IPS-20b (cell line): ENCODE results near the gene PCDHGA12.

Experiments used
- H3K27ac ChIP-seq: one replicate; pipeline ENCODE4 v1.5.1; 2013; ENCODE audit warnings: low read length
- H3K27me3 ChIP-seq: 2 replicates; pipeline ENCODE4 v1.6.1; 2013; ENCODE audit warnings: mild to moderate bottlenecking, low read length, inconsistent platforms; ENCODE audit not compliant: insufficient read depth
- H3K36me3 ChIP-seq: 2 replicates; pipeline ENCODE4 v1.6.1; 2013; ENCODE audit warnings: low read depth, mild to moderate bottlenecking, inconsistent platforms, low read length, moderate library complexity; ENCODE audit not compliant: insufficient read depth
- H3K4me1 ChIP-seq: 2 replicates; pipeline ENCODE4 v1.6.1; 2013; ENCODE audit warnings: mild to moderate bottlenecking, control low read depth, inconsistent platforms, low read length, moderate library complexity; ENCODE audit not compliant: insufficient read depth
- H3K4me3 ChIP-seq: 2 replicates; pipeline ENCODE4 v1.5.1; 2013; ENCODE audit warnings: mild to moderate bottlenecking, low read length, inconsistent platforms
- H3K9ac ChIP-seq: 2 replicates; pipeline ENCODE4 v1.6.1; 2013; ENCODE audit warnings: low read depth, mild to moderate bottlenecking, inconsistent platforms, low read length, moderate library complexity
- H3K9me3 ChIP-seq: 2 replicates; pipeline ENCODE4 v1.6.1; 2013; ENCODE audit warnings: mild to moderate bottlenecking, low read depth, low read length, inconsistent platforms; ENCODE audit not compliant: insufficient read depth

PCDHGA12 gene

DNA sequence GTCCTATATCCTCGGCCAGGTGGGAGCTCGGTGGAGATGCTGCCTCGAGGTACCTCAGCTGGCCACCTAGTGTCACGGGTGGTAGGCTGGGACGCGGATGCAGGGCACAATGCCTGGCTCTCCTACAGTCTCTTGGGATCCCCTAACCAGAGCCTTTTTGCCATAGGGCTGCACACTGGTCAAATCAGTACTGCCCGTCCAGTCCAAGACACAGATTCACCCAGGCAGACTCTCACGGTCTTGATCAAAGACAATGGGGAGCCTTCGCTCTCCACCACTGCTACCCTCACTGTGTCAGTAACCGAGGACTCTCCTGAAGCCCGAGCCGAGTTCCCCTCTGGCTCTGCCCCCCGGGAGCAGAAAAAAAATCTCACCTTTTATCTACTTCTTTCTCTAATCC lies 47.5 kb downstream of the PCDHGA12 start:
- no peak overlapping the region for H3K27ac ChIP-seq
- H3K9me3 ChIP-seq, result no peaks in the 10 kb centered on the region; the same call in 1 of the 2 replicates
- peaks cover 34% of the 10 kb centered on the region for H3K27me3 ChIP-seq
- no peak overlapping the region for H3K4me3 ChIP-seq
- no peak overlapping the region for H3K9ac ChIP-seq
- no peaks in the 10 kb centered on the region; the same call in 1 of the 2 replicates for H3K4me1 ChIP-seq
- H3K36me3 ChIP-seq, result no peaks in the 10 kb centered on the region

DNA sequence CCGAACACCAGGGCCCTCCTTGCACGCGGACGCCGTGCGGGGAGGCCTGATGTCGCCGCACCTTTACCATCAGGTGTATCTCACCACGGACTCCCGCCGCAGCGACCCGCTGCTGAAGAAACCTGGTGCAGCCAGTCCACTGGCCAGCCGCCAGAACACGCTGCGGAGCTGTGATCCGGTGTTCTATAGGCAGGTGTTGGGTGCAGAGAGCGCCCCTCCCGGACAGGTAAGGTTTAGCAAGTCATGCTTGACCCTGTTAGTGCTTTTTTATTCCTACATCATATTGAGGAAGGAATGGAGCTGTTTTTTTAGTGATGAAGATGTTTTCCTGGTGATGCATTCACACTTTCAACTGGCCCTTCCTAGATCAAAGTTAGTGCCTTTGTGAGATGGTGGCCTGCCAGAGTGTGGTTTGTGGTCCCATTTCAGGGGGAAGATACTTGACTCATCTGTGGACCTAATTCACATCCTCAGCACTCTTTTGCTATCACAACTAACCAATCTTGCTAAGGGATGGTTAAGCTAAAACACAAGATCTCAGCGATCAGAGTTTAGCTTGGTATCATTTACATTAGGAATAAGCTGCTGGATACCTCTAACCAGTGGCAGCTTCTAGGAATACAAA lies 48.1 kb downstream of the PCDHGA12 start:
- no peaks in the 10 kb centered on the region for H3K36me3 ChIP-seq
- peaks cover 5% of the 10 kb centered on the region; the same call in 1 of the 2 replicates for H3K4me1 ChIP-seq
- no peaks in the 10 kb centered on the region; the same call in 1 of the 2 replicates for H3K9me3 ChIP-seq
- H3K9ac ChIP-seq, result no peak overlapping the region
- no peak overlapping the region for H3K27ac ChIP-seq
- peaks cover 34% of the 10 kb centered on the region for H3K27me3 ChIP-seq
- no peak overlapping the region for H3K4me3 ChIP-seq

DNA sequence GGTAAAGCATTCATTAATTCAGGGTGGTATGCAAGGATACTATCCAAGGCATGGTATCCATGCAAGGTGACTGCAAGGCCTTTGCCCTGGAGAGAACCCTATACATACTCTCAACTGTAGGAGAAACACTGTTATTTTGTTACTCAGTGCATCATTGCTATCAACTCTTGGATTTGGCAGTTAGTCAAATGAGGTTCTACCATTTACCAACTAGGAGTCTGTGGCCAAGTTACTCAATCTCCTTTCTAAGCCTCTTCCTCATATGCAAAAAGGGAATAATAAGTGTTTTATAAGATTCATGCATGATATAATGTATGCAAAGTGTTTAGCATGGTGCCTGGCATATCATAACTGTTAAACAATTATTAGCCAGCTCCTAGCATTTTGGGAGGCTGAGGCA lies 49.5 kb downstream of the PCDHGA12 start:
- Histone ChIP-seq H3K36me3 (no peaks in the 10 kb centered on the region), H3K4me1 (peaks cover 16% of the 10 kb centered on the region; the same call in 1 of the 2 replicates), H3K4me3 (no peak overlapping the region), H3K27ac (no peak overlapping the region), H3K9me3 (no peaks in the 10 kb centered on the region; the same call in 1 of the 2 replicates), H3K27me3 (peaks cover 29% of the 10 kb centered on the region), H3K9ac (no peak overlapping the region)
